Measurements from ENCODE around the gene MRPL14.

MRPL14 gene

DNA sequence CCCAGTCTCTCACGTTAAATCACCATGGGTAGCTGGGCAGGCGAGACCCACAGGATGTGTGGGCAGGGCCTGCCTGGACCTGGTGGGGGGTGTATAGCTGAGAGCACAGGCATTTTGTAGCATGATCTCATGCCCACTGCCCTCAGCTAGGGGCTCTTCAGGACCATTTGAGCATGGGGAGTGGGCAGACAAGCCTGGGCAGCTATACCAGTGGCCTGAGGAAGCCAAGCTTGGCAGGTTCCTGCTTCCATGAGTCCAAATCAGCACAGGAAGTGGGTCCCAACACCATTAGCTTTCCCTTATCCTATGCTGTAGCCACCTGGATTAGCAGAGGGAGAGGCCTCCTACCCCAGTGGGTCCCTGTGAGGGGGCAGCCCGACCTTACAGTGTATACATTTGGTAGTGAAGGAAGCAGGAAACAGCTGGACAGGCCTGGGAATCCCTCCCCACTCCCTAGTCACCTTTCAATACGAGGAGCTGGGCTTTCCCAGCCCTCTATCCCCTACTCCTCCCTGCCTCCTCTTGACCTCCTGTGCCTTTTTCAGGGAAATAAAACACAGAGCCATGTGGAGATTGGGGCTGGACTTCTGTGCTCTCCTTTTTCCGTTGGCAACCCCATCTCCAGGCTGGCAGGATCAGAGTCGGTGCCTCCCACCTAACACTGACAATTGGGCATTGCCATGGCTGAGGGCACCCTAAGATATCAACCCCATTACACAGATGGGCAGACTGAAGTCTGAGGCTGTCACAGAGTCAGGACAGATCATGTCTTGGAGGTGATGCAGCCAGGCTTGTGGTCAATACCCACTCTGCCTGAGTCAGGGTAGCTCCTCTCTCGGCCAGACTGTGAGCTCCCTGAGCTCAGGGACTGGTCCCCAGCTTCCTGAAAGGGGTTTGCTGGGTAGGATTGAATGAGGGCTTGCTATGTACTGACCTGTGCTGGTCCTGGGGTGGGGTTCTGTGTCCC lies 59.8 kb downstream of the MRPL14 start:
- Histone ChIP-seq H3K4me3 (ENCODE audit: low read depth, low read length) (no peak overlapping the region), H3K9me3 (ENCODE audit: severe bottlenecking) (no peaks in the 10 kb centered on the region), H3K27ac (no peak overlapping the region), H3K36me3 (no peaks in the 10 kb centered on the region), H3K27me3 (ENCODE audit: insufficient read depth, low read depth, severe bottlenecking) (no peaks in the 10 kb centered on the region)
- no peak for DNase-seq
- no peak for TF ChIP-seq CTCF (IDR thresholded peaks at IDR 0.05; ENCODE audit: low read depth, low read length)

- DNase-seq = no peak
- Histone ChIP-seq H3K27ac (no peak overlapping the region), H3K4me3 (ENCODE audit: low read depth, low read length) (no peak overlapping the region), H3K36me3 (no peaks in the 10 kb centered on the region), H3K27me3 (ENCODE audit: insufficient read depth, low read depth, severe bottlenecking) (no peaks in the 10 kb centered on the region), H3K9me3 (ENCODE audit: severe bottlenecking) (no peaks in the 10 kb centered on the region)
- no peak for TF ChIP-seq CTCF (IDR thresholded peaks at IDR 0.05; ENCODE audit: low read depth, low read length)
Measured at GRCh38 chr6:44066394-44067172, 60.7 kb downstream of the MRPL14 start.

GRCh38 chr6:44065443-44066140 lies 61.7 kb downstream of the MRPL14 start:
- TF ChIP-seq CTCF (IDR thresholded peaks at IDR 0.05; ENCODE audit: low read depth, low read length) = no peak
- H3K27ac ChIP-seq = no peak overlapping the region
- H3K36me3 ChIP-seq = no peaks in the 10 kb centered on the region
- H3K27me3 ChIP-seq (ENCODE audit: insufficient read depth, low read depth, severe bottlenecking) = no peaks in the 10 kb centered on the region
- no peaks in the 10 kb centered on the region for H3K9me3 ChIP-seq (ENCODE audit: severe bottlenecking)
- no peak overlapping the region for H3K4me3 ChIP-seq (ENCODE audit: low read depth, low read length)
- no peak for DNase-seq

DNA sequence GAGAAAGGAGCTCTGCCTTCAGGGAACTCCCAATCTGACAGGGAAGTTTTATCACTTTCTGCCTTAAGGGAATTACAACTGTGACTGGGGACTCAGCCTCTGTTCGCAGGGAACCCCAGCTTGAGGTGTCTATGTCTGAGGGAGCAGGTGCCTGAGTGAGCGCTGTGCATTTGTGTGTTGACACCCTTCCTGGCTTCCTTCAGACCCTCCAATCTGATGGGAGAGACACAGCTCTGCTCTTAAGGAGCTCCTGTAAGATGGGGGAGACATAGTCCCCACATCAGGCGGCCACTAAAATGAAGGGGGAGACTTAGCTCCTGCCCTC lies 62.3 kb downstream of the MRPL14 start:
- no peak for TF ChIP-seq CTCF (IDR thresholded peaks at IDR 0.05; ENCODE audit: low read depth, low read length)
- no peaks in the 10 kb centered on the region for H3K27me3 ChIP-seq (ENCODE audit: insufficient read depth, low read depth, severe bottlenecking)
- no peak overlapping the region for H3K4me3 ChIP-seq (ENCODE audit: low read depth, low read length)
- no peak for DNase-seq
- H3K27ac ChIP-seq = no peak overlapping the region
- peaks cover 2% of the 10 kb centered on the region for H3K9me3 ChIP-seq (ENCODE audit: severe bottlenecking)
- H3K36me3 ChIP-seq = no peaks in the 10 kb centered on the region

DNA sequence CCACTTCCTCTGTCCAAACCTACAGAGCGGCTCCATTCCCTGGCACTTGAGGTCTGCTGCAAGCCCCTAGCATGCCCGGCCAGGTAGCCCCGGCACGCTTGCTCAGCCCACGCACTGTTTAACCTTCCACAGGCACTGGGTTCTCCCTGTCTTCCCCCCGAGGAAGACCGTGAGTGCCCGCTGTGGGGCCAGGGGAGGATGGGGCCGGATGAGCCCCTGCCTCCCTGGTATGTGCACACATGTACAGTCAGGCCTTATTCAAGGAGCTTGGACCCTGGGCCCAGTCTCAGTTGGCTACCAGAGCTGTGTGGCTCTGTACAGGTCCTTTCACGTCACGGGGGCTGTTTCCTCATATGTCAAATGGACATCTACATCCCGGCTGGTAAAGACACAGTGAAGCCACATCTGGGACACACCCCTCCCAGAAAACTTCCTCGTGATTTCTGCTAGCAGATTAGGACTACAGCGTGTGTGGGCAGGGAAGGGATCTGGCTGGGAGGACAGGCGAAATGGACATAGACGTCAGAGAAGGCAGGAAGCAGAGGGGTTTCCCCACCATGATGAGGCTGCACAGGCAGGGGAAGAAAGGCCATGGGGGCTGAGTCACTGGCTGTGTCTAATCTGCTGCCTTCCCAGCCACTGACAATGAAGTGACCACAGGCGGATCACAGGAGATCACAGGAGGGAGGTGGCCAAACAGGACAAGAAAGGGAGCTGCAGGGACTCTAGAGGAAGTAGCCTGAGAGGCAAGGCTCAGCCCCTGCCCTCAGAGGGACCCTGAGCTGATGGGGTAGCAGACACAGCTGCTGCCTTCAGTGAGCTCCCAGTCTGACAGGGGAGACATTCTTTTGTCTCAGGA lies 62.9 kb downstream of the MRPL14 start:
- no peak for TF ChIP-seq CTCF (IDR thresholded peaks at IDR 0.05; ENCODE audit: low read depth, low read length)
- Histone ChIP-seq H3K27ac (no peak overlapping the region), H3K4me3 (ENCODE audit: low read depth, low read length) (no peak overlapping the region), H3K36me3 (no peaks in the 10 kb centered on the region), H3K27me3 (ENCODE audit: insufficient read depth, low read depth, severe bottlenecking) (no peaks in the 10 kb centered on the region), H3K9me3 (ENCODE audit: severe bottlenecking) (peaks cover 7% of the 10 kb centered on the region)
- DNase-seq = peak; percentile 69

Data from WERI-Rb-1 (cell line).